ENCODE data around the gene GPR183.

GPR183 gene

GRCh38 chr13:99341969-99342722 lies 34.9 kb upstream of the GPR183 start:
- in situ Hi-C loops (cut with MboI; ENCODE audit: low pct_unique_long_range_greater_than_20kb, low sequenced_read_pairs): no loop called here
- DNase-seq: no peak

GRCh38 chr13:99340638-99341037 lies 33.4 kb upstream of the GPR183 start:
- no peak for DNase-seq
- in situ Hi-C loops (cut with MboI; ENCODE audit: low pct_unique_long_range_greater_than_20kb, low sequenced_read_pairs): no loop called here

- in situ Hi-C loops (cut with MboI; ENCODE audit: low pct_unique_long_range_greater_than_20kb, low sequenced_read_pairs): no loop called here
- DNase-seq: no peak
These were observed 32.7 kb upstream of the GPR183 start for GRCh38 chr13:99339736-99340397.

- in situ Hi-C loops (cut with MboI; ENCODE audit: low pct_unique_long_range_greater_than_20kb, low sequenced_read_pairs): no loop called here
These were observed 32.1 kb upstream of the GPR183 start for GRCh38 chr13:99339230-99339721.

GRCh38 chr13:99335603-99336002 lies 28.4 kb upstream of the GPR183 start:
- in situ Hi-C loops (cut with MboI; ENCODE audit: low pct_unique_long_range_greater_than_20kb, low sequenced_read_pairs): no loop called here
- DNase-seq: no peak

More at GRCh38 chr13:99339230-99339721, 32.1 kb upstream of the GPR183 start:
- DNase-seq: no peak

- no peak for DNase-seq
- in situ Hi-C loops (cut with MboI; ENCODE audit: low pct_unique_long_range_greater_than_20kb, low sequenced_read_pairs): no loop called here
These were observed 27.9 kb upstream of the GPR183 start for GRCh38 chr13:99335087-99335486.

GRCh38 chr13:99334221-99334620 lies 27.0 kb upstream of the GPR183 start:
- in situ Hi-C loops (cut with MboI; ENCODE audit: low pct_unique_long_range_greater_than_20kb, low sequenced_read_pairs): no loop called here
- no peak for DNase-seq

GRCh38 chr13:99332456-99332855 lies 25.3 kb upstream of the GPR183 start:
- DNase-seq: no peak
- in situ Hi-C loops (cut with MboI; ENCODE audit: low pct_unique_long_range_greater_than_20kb, low sequenced_read_pairs): no loop called here

GRCh38 chr13:99331881-99332293 lies 24.7 kb upstream of the GPR183 start:
- DNase-seq: no peak
- in situ Hi-C loops (cut with MboI; ENCODE audit: low pct_unique_long_range_greater_than_20kb, low sequenced_read_pairs): no loop called here

- in situ Hi-C loops (cut with MboI; ENCODE audit: low pct_unique_long_range_greater_than_20kb, low sequenced_read_pairs): no loop called here
- DNase-seq: no peak
These were observed 23.7 kb upstream of the GPR183 start for GRCh38 chr13:99330942-99331341.

- DNase-seq: no peak
- in situ Hi-C loops (cut with MboI; ENCODE audit: low pct_unique_long_range_greater_than_20kb, low sequenced_read_pairs): no loop called here
These were observed 22.3 kb upstream of the GPR183 start for GRCh38 chr13:99329477-99329876.

- no peak for DNase-seq
- in situ Hi-C loops (cut with MboI; ENCODE audit: low pct_unique_long_range_greater_than_20kb, low sequenced_read_pairs): no loop called here
These were observed 20.6 kb upstream of the GPR183 start for GRCh38 chr13:99327761-99328160.

GRCh38 chr13:99327126-99327525 lies 19.9 kb upstream of the GPR183 start:
- no peak for DNase-seq
- in situ Hi-C loops (cut with MboI; ENCODE audit: low pct_unique_long_range_greater_than_20kb, low sequenced_read_pairs): no loop called here

- no peak for DNase-seq
These were observed 18.8 kb upstream of the GPR183 start for GRCh38 chr13:99326012-99326411.

GRCh38 chr13:99323488-99323887 lies 16.3 kb upstream of the GPR183 start:
- in situ Hi-C loops (cut with MboI; ENCODE audit: low pct_unique_long_range_greater_than_20kb, low sequenced_read_pairs): no loop called here
- DNase-seq: no peak

More at GRCh38 chr13:99326012-99326411, 18.8 kb upstream of the GPR183 start:
- in situ Hi-C loops (cut with MboI; ENCODE audit: low pct_unique_long_range_greater_than_20kb, low sequenced_read_pairs): no loop called here

GRCh38 chr13:99322297-99323103 lies 15.3 kb upstream of the GPR183 start:
- in situ Hi-C loops (cut with MboI; ENCODE audit: low pct_unique_long_range_greater_than_20kb, low sequenced_read_pairs): no loop called here
- peak; percentile 37 for DNase-seq

- no peak for DNase-seq
- in situ Hi-C loops (cut with MboI; ENCODE audit: low pct_unique_long_range_greater_than_20kb, low sequenced_read_pairs): no loop called here
These were observed 14.5 kb upstream of the GPR183 start for GRCh38 chr13:99321709-99322108.

GRCh38 chr13:99320693-99321481 lies 13.7 kb upstream of the GPR183 start:
- peak; percentile 63 for DNase-seq
- in situ Hi-C loops (cut with MboI; ENCODE audit: low pct_unique_long_range_greater_than_20kb, low sequenced_read_pairs): no loop called here

- DNase-seq: no peak
- in situ Hi-C loops (cut with MboI; ENCODE audit: low pct_unique_long_range_greater_than_20kb, low sequenced_read_pairs): no loop called here
These were observed 9.6 kb upstream of the GPR183 start for GRCh38 chr13:99316657-99317256.
